Mucosa of descending colon (tissue), 3 donors: ENCODE data around the gene COL4A4. TPM values are rescaled to one million over a fixed set of nuclear protein-coding genes. Genes with fewer than 3 reads are reported as not detected.

Source experiments
- ATAC-seq: fragments of 200-7000 bp; cut with Tn5 transposase; one replicate; pipeline ENCODE4 v1.9.1; 2020; ENCODE audit warnings: mild to moderate bottlenecking, moderate library complexity
- DNase-seq, 3 donors: peaks; one replicate each; pipeline ENCODE4 v3.0.0-alpha.2; 2020
- H3K36me3 ChIP-seq: fragments of 200-600 bp; one replicate; pipeline ENCODE4 v1.8.0; 2021; ENCODE audit warnings: low read depth, mild to moderate bottlenecking
- H3K4me1 ChIP-seq: fragments of 200-600 bp; one replicate; pipeline ENCODE4 v1.8.0; 2021; ENCODE audit warnings: low read depth, mild to moderate bottlenecking
- H3K4me3 ChIP-seq: fragments of 200-600 bp; one replicate; pipeline ENCODE4 v1.8.0; 2021; ENCODE audit warnings: mild to moderate bottlenecking
- H3K9me3 ChIP-seq: fragments of 200-600 bp; one replicate; pipeline ENCODE4 v1.8.0; 2021; ENCODE audit warnings: mild to moderate bottlenecking
- intact Hi-C, 2 donors: fragments of 100-400 bp; cut with DNase I in 1 of 2; cut with micrococcal nuclease in 1 of 2; formaldehyde crosslinking; loops; one replicate each; pipeline versions ENCODE4 v1.11.0 to v1.11.1; 2022; cut with DNase I, micrococcal nuclease
- total RNA-seq, 3 donors: library from RNA; stranded (reverse); fragmentation: NEBNext Ultra II Directional in 2 of 3; extraction: Animal tissue kit (Norgen Biotek cat#: 25700) in 2 of 3; gene quantifications; one replicate each; pipeline versions ENCODE4 v1.2.1 to v1.2.4, GENCODE V29; 2021 to 2023
- TF ChIP-seq, protein P1 (sequence below): fragments of 200-600 bp; IDR thresholded peaks from one replicate; pipeline ENCODE4 v1.8.0; 2022; ENCODE audit warnings: antibody characterized with exemption, mild to moderate bottlenecking
- donor health status: DM: no; HTN: no; CAD: no; lungs with moderate emphysema.
- donor health status: DM: no; HTN: no; CAD: no.
- donor health status: DM: no; HTN: yes; CAD: no.

Gene COL4A4
- total RNA-seq, 3 donors from 2014 or later = 0.44 to 1.2 (median 1.1) TPM

DNA sequence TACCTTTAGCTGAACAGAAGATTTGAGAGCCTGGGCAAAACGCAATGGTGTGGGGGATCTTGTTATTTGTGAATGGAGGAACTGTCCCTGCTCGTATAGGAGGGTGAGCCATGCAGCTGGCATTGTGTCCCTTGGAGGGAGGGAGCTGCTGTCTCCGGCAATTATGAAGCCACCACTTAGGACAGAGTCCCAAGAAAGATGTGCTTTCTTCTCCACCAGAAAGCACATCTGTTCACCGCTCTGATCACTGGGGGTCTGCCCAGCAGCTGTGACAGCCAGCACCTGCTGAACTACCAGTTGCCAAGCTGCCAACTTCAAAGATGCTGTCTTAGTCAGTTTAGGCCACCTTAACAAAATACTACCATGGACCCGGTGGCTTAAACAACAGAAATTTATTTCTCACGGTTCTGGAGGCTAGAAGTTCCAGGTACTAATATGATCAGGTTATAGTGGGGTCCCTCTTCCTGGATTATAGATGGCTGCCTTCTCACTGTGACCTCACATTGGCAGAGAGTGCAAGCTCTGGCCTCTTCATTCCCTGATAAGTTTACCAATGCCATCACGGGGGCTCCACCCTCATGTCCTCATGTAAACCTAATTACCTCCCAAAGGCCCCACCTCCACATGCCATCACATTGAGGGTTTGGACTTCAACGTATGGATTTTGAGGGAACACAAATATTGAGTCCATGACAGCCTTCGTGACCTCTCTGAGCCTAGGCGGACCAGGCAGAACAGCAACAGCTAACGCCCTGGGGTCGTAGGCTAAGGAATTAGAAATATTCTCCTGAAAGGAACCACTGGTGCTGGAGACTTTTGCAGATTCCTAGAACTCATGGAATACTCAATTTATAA is 179.9 kb downstream of the COL4A4 start:
- ATAC-seq = no peak
- no peaks in the 10 kb centered on the region for H3K4me1 ChIP-seq

DNA sequence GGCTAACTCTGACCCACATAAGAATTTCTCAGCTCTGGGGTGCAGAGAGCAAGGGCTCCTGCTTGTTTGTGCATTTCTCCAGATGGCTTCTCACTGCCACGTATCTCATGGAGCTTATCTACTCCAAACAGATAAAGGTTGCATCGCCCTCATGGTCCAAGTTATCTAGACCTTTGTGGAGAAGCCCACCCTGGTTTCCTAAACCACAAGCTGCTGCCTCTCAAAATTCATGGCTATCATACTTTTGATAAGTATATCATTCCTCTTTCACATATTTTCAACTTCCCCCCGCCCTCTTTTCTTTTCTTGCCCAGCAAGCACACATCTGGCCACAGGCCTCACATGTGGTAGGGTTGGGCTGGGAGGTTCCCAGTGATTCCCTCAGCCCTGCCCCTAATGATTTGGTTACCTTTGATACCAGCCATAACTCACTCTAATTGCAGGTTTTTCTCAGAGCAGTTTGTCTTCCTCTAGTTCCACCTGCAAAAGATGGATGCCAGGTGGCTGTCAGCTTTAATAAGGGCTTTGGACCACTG is 182.1 kb downstream of the COL4A4 start:
- Histone ChIP-seq H3K9me3 (no peaks in the 10 kb centered on the region), H3K36me3 (no peaks in the 10 kb centered on the region), H3K4me1 (no peaks in the 10 kb centered on the region), H3K4me3 (no peak overlapping the region)
- peak; percentile 80 for ATAC-seq
- intact Hi-C loops = loop anchor here (10.0 kb wide), 3 partner anchors 167 to 1307 kb away; no protein-coding TSS in a partner anchor
- no peak for DNase-seq
- TF ChIP-seq, protein P1, sequence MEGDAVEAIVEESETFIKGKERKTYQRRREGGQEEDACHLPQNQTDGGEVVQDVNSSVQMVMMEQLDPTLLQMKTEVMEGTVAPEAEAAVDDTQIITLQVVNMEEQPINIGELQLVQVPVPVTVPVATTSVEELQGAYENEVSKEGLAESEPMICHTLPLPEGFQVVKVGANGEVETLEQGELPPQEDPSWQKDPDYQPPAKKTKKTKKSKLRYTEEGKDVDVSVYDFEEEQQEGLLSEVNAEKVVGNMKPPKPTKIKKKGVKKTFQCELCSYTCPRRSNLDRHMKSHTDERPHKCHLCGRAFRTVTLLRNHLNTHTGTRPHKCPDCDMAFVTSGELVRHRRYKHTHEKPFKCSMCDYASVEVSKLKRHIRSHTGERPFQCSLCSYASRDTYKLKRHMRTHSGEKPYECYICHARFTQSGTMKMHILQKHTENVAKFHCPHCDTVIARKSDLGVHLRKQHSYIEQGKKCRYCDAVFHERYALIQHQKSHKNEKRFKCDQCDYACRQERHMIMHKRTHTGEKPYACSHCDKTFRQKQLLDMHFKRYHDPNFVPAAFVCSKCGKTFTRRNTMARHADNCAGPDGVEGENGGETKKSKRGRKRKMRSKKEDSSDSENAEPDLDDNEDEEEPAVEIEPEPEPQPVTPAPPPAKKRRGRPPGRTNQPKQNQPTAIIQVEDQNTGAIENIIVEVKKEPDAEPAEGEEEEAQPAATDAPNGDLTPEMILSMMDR = no peak

More for the DNA sequence above, 179.9 kb downstream of the COL4A4 start:
- Histone ChIP-seq H3K36me3 (no peaks in the 10 kb centered on the region), H3K9me3 (no peaks in the 10 kb centered on the region), H3K4me3 (no peak overlapping the region)
- intact Hi-C loops = loop anchor here (10.0 kb wide), 3 partner anchors 169 to 1309 kb away; no protein-coding TSS in a partner anchor
- TF ChIP-seq, protein P1 = no peak
- no peak for DNase-seq

DNA sequence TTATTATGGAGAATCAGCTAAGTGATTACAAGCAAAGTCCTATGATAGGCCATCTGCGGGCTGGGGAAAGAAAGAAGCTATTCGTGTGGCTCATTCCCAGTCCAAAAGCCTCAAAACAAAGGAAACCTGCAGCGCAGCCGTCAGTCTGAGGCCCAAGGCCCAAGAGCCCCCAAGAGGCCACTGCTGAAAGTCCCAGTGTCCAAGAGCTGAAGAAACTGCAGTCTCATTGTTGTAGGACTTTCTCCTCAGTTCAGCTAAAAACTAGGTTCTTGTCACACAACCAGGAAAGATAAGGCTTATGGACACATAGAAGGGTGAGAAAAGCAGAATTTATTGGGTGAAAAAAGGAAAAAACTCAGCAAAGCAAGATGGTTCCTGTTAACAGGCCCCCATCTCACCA is 185.0 kb downstream of the COL4A4 start:
- TF ChIP-seq, protein P1 = no peak
- H3K36me3 ChIP-seq = no peaks in the 10 kb centered on the region
- no peak for DNase-seq
- H3K9me3 ChIP-seq = no peaks in the 10 kb centered on the region
- no peak for ATAC-seq
- no peaks in the 10 kb centered on the region for H3K4me1 ChIP-seq
- intact Hi-C loops = no loop called here
- H3K4me3 ChIP-seq = no peak overlapping the region

DNA sequence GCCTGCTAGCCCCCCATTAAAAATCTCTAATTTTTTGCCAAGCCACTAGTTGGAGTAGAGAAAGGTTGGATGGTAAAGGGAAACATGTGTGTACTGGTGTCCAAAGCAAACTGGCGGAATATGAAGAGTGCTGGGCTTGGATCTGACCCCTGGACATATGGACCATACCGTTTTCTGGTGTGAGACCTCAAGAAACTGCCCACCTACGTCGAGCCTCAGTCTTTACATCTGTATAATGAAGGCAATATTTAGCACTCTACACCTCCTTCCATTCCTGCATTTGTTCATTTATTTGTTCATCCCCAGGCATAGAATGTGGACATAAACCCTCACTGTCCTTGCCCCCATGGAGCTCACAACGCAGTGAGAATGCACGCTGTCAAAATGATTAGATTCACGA is 185.7 kb downstream of the COL4A4 start:
- Histone ChIP-seq H3K36me3 (no peaks in the 10 kb centered on the region), H3K4me1 (no peaks in the 10 kb centered on the region), H3K9me3 (no peaks in the 10 kb centered on the region), H3K4me3 (no peak overlapping the region)
- intact Hi-C loops = no loop called here
- DNase-seq = no peak
- ATAC-seq = no peak
- TF ChIP-seq, protein P1 = no peak

DNA sequence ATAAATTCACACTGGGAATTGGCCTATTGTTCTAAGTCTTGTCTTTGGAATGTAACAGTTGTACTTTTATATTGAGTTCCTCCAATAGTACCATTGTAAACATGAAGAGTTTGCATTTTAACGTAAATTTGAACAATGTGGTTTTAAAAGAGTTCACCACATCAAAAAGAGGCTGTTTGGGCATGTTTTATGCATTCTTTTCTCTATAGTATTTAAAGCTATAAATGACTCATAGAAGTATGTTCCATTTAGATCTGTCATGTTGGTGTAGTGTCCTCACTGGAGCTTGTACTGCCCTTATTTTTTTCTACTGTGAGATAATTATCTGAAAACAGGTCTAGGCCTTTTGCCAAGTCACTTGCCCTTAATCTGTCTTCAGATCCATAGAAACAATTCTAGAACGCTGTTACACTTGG is 186.2 kb downstream of the COL4A4 start:
- intact Hi-C loops = no loop called here
- no peak for ATAC-seq
- H3K4me3 ChIP-seq = no peak overlapping the region
- no peaks in the 10 kb centered on the region for H3K9me3 ChIP-seq
- no peak for DNase-seq
- TF ChIP-seq, protein P1 = no peak
- no peaks in the 10 kb centered on the region for H3K36me3 ChIP-seq
- H3K4me1 ChIP-seq = no peaks in the 10 kb centered on the region
